WTC11 (cell line): ENCODE results near the gene EFS. TPM values are rescaled to one million over a fixed set of nuclear protein-coding genes. Genes with fewer than 3 reads are reported as not detected.

Source experiments
- ATAC-seq: fragments of 200-7000 bp; cut with Tn5 transposase; 2 replicates; pipeline ENCODE4 v1.10.0; 2021; ENCODE audit warnings: mild to moderate bottlenecking, moderate library complexity
- Bru-seq: library from RNA; stranded (reverse); fragments of 400-500 nt; gene quantifications from one replicate; lab custom pipeline; 2021; lab: Mats Ljungman, UMichigan
- CTCF ChIA-PET: fragments of 300-600 bp; sonication (Branson Sonifier 250); formaldehyde crosslinking; loops from one replicate; lab custom pipeline; 2021; ENCODE audit warnings: antibody characterized with exemption; lab: Charles Lee
- POLR2A ChIA-PET: fragments of 350-600 bp; sonication (Branson Sonifier 250); formaldehyde crosslinking; loops from one replicate; lab custom pipeline; 2021; ENCODE audit warnings: antibody characterized with exemption; lab: Charles Lee
- DNase-seq: peaks from one replicate; pipeline ENCODE4 v3.0.0; 2021; ENCODE audit warnings: low spot score
- H3K27ac Mint-ChIP-seq: 2 replicates; pipeline ENCODE4 v1.8.0; 2021; ENCODE audit warnings: mixed read lengths
- H3K27me3 Mint-ChIP-seq: 2 replicates; pipeline ENCODE4 v1.8.0; 2021; ENCODE audit warnings: low read depth, mild to moderate bottlenecking, moderate library complexity, mixed read lengths
- H3K36me3 Mint-ChIP-seq: 2 replicates; pipeline ENCODE4 v1.8.0; 2021; ENCODE audit warnings: mixed read lengths
- H3K4me1 Mint-ChIP-seq: 2 replicates; pipeline ENCODE4 v1.8.0; 2022; ENCODE audit warnings: mixed read lengths
- H3K4me3 Mint-ChIP-seq: 2 replicates; pipeline ENCODE4 v1.8.0; 2021; ENCODE audit warnings: mild to moderate bottlenecking, moderate library complexity, mixed read lengths
- H3K9me3 Mint-ChIP-seq: 2 replicates; pipeline ENCODE4 v1.8.0; 2021; ENCODE audit warnings: mixed read lengths
- AR ChIP-seq: fragments of 250-450 bp; sonication (Bioruptor Pico); IDR thresholded peaks from 2 replicates; pipeline ENCODE4 v1.9.0; 2021; ENCODE audit warnings: mild to moderate bottlenecking
- CBFB ChIP-seq: sonication (generic); formaldehyde crosslinking; IDR thresholded peaks from 2 replicates; pipeline ENCODE4 v1.8.1; 2022; ENCODE audit warnings: mild to moderate bottlenecking, low read depth, missing genetic modification reagents
- CREB1 ChIP-seq: sonication (generic); formaldehyde crosslinking; IDR thresholded peaks from 2 replicates; pipeline ENCODE4 v1.8.0; 2023; ENCODE audit warnings: mild to moderate bottlenecking, missing genetic modification reagents
- E2F5 ChIP-seq: sonication (generic); formaldehyde crosslinking; IDR thresholded peaks from 2 replicates; pipeline ENCODE4 v1.8.1; 2022; ENCODE audit warnings: mild to moderate bottlenecking, moderate library complexity, missing genetic modification reagents
- ELF4 ChIP-seq: sonication (generic); formaldehyde crosslinking; IDR thresholded peaks from 2 replicates; pipeline ENCODE4 v1.8.1; 2022; ENCODE audit warnings: low read depth, mild to moderate bottlenecking, moderate library complexity, missing genetic modification reagents
- GRHL2 ChIP-seq: fragments of 250-450 bp; sonication (Bioruptor Pico); IDR thresholded peaks from 2 replicates; pipeline ENCODE4 v1.8.0; 2022; ENCODE audit warnings: mild to moderate bottlenecking, moderate library complexity; ENCODE audit not compliant: insufficient replicate concordance, severe bottlenecking
- MLX ChIP-seq: sonication (generic); formaldehyde crosslinking; IDR thresholded peaks from 2 replicates; pipeline ENCODE4 v1.8.1; 2023; ENCODE audit warnings: mild to moderate bottlenecking, missing genetic modification reagents, moderate library complexity
- NFYB ChIP-seq: sonication (generic); formaldehyde crosslinking; conservative IDR thresholded peaks from 2 replicates; pipeline ENCODE4 v1.8.0; 2022; ENCODE audit warnings: low read depth, missing genetic modification reagents
- PRDM15 ChIP-seq: sonication (generic); formaldehyde crosslinking; IDR thresholded peaks from 2 replicates; pipeline ENCODE4 v1.8.0; 2022; ENCODE audit warnings: missing genetic modification reagents
- SP1 ChIP-seq: sonication (generic); formaldehyde crosslinking; conservative IDR thresholded peaks from 2 replicates; pipeline ENCODE4 v1.8.1; 2022; ENCODE audit warnings: missing genetic modification reagents
- STAT6 ChIP-seq: sonication (generic); formaldehyde crosslinking; conservative IDR thresholded peaks from 2 replicates; pipeline ENCODE4 v1.8.1; 2023; ENCODE audit warnings: mild to moderate bottlenecking, low read depth, missing genetic modification reagents, moderate library complexity
- ZBTB43 ChIP-seq: sonication (generic); formaldehyde crosslinking; IDR thresholded peaks from 2 replicates; pipeline ENCODE4 v1.8.1; 2023; ENCODE audit warnings: mild to moderate bottlenecking, missing genetic modification reagents
- ZMAT4 ChIP-seq: fragments of 250-450 bp; sonication (Bioruptor Pico); IDR thresholded peaks from 2 replicates; pipeline ENCODE4 v1.9.0; 2021; ENCODE audit warnings: mild to moderate bottlenecking
- ZNF317 ChIP-seq: sonication (generic); formaldehyde crosslinking; IDR thresholded peaks from 2 replicates; pipeline ENCODE4 v1.8.1; 2023; ENCODE audit warnings: low read depth, mild to moderate bottlenecking, moderate library complexity, missing genetic modification reagents, borderline replicate concordance
- ZNF532 ChIP-seq: fragments of 250-450 bp; sonication (Bioruptor Pico); IDR thresholded peaks from 2 replicates; pipeline ENCODE4 v1.9.0; 2021; ENCODE audit warnings: mild to moderate bottlenecking, borderline replicate concordance
- ZNF671 ChIP-seq: fragments of 250-450 bp; sonication (Bioruptor Pico); IDR thresholded peaks from 2 replicates; pipeline ENCODE4 v1.8.0; 2021; ENCODE audit warnings: mild to moderate bottlenecking
- long read RNA-seq, 3 experiments: library from RNA in 1 of 3; library from capped mRNA in 1 of 3; library from polyadenylated mRNA in 1 of 3; unstranded in 2 of 3; stranded (forward) in 1 of 3; transcript quantifications; one replicate each; pipeline ENCODE4 v2.0.0, GENCODE V29; 2021
- total RNA-seq: library from RNA; stranded (reverse); gene quantifications from 3 replicates; pipeline ENCODE4 v1.2.3, GENCODE V29; 2021

The EFS gene
- 35.3 to 47.4 TPM (median 43.5 TPM) in 3 replicates for total RNA-seq
- percentile 75 among the genes with signal in this experiment for Bru-seq, nascent RNA
- long read RNA-seq, experiment 1, transcript EFS-201 (6 exons, 3,118 nt) = major isoform, 53 of 69 reads
- long read RNA-seq, experiment 1, transcript EFS-202 (5 exons, 2,704 nt) = minor isoform, 6 of 69 reads
- long read RNA-seq, experiment 1, partial matches to known transcripts = 4 of 69 reads
- long read RNA-seq, experiment 1, other reads (novel, unspliced or antisense) = 6 of 69 reads
- long read RNA-seq, experiment 2, transcript EFS-201 (6 exons, 3,118 nt) = major isoform, 10 of 38 reads
- long read RNA-seq, experiment 2, partial matches to known transcripts = 16 of 38 reads
- long read RNA-seq, experiment 2, other reads (novel, unspliced or antisense) = 11 of 38 reads
- long read RNA-seq, experiment 3 = 0 reads

- peak; percentile 48 for DNase-seq
- POLR2A ChIA-PET = interaction anchor here (1.4 to 2.2 kb wide), 5 partner anchors 10 to 44 kb away, joined by 4 to 12 read pairs (median 8); partner anchors contain the start of genes PABPN1 and SLC22A17
- H3K27ac Mint-ChIP-seq = peak within 1 kb of the TSS; percentile 85
- TF ChIP-seq GRHL2 (no peak), ZNF671 (CRISPR knock-in tag) (no peak), ELF4 (CRISPR knock-in tag) (no peak), CREB1 (no peak), STAT6 (CRISPR knock-in tag) (no peak), CBFB (CRISPR knock-in tag) (no peak), ZMAT4 (no peak), SP1 (peak; percentile 29; the same call in 1 of the 2 replicates), MLX (CRISPR knock-in tag) (no peak), E2F5 (no peak; the same call in 1 of the 2 replicates), ZNF317 (no peak), AR (CRISPR knock-in tag) (no peak), ZNF532 (no peak), NFYB (no peak), ZBTB43 (peak; percentile 61; the same call in 1 of the 2 replicates), PRDM15 (CRISPR knock-in tag) (no peak)
Measured at GRCh38 chr14:23365036-23365731, at the start of gene EFS. EFS (minus strand) TSS chr14:23365172; CDS start chr14:23365025, 147 bp downstream.

More at GRCh38 chr14:23365036-23365731, at the start of gene EFS:
- H3K4me3 Mint-ChIP-seq = peak within 1 kb of the TSS; percentile 91
- peaks cover 30% of the 10 kb centered on the region for H3K4me1 Mint-ChIP-seq
- H3K27me3 Mint-ChIP-seq = peaks cover 40% of the 10 kb centered on the region
- CTCF ChIA-PET = interaction anchor here (0.9 to 9.1 kb wide), 9 partner anchors 12 to 296 kb away, joined by 3 to 82 read pairs (median 9); partner anchors contain the start of genes CMTM5 and SLC22A17
- no peaks in the 10 kb centered on the region for H3K9me3 Mint-ChIP-seq
- 0 out of 2 replicates have a peak, but pooled peaks have one; percentile 1 for ATAC-seq
- H3K36me3 Mint-ChIP-seq = peaks cover 6% of the 10 kb centered on the region
